T-helper 1 cell treated with Interleukin-12 subunit alpha and Interleukin-12 subunit beta and Interleukin-4 antibody, amounts not matched to agents 30 ng/mL and 1 ng/mL, for 36 hours (primary cell): Measurements from ENCODE around the gene ZKSCAN3. TPM values are rescaled to one million over a fixed set of nuclear protein-coding genes. Genes with fewer than 3 reads are reported as not detected.
"Not testable (repeated sequence)": the region's sequence is repeated elsewhere in the genome, so short reads cannot be mapped to it uniquely, and the experiment has no call there.

Source experiments
- intact Hi-C: fragments of 100-400 bp; cut with micrococcal nuclease; formaldehyde crosslinking; loops from one replicate; pipeline ENCODE4 v1.15.1; 2024
- total RNA-seq: library from RNA; stranded (reverse); gene quantifications from 2 replicates; pipeline ENCODE4 v1.2.3, GENCODE V29; 2022

Gene ZKSCAN3
- 4.2 and 5.0 TPM in 2 replicates for total RNA-seq

DNA sequence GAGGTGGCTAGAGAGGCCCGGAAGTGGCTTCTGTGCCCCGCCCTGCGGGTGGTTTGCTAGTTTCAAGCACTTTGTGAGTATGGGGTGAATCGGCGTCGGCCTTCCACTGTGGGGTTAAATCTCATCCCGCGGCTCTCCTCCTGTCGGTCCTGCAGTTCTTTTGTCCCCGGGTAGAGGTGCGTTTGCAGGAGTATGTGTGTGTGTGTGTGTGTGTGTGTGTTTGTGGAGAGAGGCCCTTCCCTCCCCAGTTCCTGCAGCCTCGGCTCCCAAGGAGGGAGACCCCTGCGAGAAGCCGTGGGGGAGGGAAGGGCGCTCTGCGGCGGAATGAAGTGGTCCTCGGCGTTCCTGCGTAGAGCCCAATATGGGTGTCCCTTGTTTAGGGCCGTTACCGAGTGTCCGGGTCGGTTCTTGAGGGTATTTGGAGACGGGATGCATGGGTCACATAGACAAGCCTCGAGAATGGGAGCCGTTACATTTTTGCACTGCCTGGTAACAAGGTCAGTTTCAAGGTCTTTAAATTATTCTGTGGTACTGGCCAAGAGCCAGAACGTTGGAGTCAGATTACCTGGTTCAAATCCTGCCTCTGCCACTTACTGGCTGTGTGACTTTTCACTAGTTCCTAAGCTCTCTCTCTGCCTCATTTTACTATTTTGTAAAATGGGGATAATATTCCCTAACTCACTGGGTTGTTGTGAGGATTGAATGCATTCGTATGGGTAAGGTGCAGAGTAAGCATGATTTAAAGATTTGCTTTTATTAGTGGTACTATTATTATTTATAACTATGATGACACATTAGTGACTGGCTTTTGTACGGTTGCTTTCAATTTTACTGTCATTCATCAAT is at the start of gene ZKSCAN3:
Gene ZKSCAN3 (plus strand): TSS at position 56 of the 846 bp plus-strand sequence. CDS start 9,640 bp downstream, outside the sequence.
- intact Hi-C loops: loop anchor here (1.0 to 10.0 kb wide), 10 partner anchors 14 to 1185 kb away; partner anchors contain the start of genes ZKSCAN4, ZKSCAN8, ZSCAN12 and ZSCAN23

DNA sequence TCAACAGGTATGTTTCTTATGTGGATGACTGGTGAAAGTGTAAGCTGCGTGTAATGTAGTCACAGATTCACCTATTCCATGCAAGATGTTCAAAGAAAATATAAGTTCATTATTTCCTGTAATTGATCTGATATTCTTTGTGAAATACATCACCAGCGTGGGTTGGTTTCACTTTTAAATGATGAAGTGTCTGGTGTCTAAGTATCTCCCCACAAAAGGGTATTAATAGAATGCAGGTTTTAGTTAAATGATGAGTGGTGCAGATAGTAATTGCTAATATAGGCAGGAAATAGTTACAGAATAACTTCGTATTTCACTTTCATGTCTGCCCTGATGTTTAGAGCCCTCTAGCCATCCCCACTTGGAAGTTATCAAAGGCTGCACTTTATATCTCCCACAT is 46.2 kb upstream of the ZKSCAN3 start:
- intact Hi-C loops: no loop called here

DNA sequence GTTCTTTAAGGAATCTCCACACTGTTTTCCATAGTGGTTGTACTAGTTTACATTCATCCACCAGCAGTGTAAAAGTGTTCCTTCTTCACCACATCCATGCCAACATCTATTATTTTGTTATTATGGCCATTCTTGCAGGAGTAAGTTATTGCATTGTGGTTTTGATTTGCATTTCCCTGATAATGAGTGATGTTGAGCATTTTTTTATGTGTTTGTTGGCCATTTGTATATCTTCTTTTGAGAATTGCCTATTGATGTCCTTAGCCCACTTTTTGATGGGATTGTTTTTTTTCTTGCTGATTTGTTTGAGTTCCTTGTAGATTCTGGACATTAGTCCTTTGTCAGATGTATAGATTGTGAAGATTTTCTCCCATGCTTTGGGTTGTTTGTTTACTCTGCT is 43.4 kb upstream of the ZKSCAN3 start:
- intact Hi-C loops: not testable (repeated sequence)

DNA sequence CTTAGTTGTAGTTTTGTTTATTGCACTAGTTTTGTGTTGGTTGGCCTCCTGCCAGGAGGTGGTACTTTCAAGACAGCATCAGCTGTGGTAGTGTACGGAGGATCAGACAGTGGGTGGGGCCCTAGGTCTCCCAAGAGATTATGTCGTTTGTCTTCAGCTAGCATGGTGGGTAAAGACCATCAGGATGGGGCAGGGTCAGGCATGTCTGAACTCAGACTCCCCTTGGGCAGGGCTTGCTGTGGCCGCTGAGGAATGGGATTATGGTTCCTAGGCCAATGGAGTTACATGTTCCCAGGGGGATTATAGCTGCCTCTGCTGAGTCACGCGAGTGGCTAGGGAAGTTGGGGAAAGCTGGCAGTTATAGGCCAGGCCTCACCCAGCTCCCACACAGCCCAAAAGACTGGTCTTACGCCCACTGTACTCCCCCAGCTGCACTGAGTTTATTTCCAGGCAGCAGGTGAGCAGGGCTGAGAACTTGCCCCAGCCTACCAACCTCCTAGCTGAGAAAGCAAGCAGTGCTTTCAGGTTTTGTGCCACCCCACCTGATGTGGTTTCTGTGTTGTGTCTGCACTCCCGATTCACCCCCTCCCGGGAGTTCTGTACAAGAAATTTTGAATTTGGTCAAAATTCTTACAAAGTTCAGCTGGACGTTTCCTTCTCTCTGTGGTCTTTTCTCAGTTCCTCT is 38.5 kb upstream of the ZKSCAN3 start:
- intact Hi-C loops: no loop called here

DNA sequence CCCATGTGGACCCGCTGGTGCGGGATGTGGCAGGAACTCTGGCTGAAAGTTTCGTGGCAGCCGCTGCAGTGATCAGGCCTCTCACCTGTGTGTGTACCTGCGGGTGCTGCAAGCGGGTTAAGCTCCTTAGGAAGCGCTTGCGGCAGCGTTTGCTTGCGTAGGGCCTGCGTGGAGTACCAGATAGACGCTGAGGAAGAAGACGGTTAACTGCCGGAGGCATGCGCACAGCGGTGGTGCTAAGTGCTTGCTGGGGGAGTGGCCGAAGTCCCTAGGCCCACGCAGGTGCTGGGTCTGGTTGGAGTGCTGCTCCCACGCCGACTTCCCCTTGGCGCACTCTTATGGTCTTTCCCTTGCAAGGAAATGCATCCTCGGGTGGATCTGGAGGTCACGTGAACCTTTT is 36.8 kb upstream of the ZKSCAN3 start:
- intact Hi-C loops: no loop called here

DNA sequence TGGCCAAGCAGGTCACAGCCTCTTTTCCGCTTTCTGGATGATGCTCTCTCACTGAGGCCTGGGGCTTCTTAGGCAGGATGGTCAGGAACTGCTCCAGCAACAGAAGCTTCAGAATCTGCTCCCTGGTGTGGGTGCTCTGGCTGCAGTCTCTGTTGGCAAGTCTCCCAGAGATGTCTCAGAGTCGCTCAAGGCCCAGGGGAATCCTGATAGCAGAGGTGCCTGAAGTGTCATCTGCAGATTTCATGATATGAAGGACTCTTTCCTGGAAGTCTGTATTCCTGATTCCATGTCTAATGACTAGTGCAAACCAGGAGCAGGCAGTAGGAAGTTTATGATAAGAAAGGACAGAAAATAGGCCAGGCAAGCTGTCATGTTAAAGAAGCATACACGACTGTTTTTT is 34.1 kb upstream of the ZKSCAN3 start:
- intact Hi-C loops: no loop called here

DNA sequence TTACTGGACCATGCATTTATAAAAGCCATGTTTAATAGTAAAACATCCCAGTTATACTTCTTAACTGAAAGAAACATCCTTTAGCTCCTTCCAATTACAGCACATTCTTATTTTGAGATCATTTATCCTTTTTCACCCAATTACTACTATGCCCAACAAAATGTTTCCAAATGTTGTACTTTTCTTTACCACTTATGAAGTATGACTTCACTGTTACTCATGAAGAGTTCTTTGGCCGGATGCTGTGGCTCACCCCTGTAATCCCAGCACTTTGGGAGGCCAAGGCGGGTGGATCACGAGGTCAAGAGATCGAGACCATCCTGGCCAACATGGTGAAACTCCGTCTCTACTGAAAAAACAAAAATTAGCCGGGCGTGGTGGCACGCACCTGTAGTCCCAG is 31.9 kb upstream of the ZKSCAN3 start:
- intact Hi-C loops: not testable (repeated sequence)

DNA sequence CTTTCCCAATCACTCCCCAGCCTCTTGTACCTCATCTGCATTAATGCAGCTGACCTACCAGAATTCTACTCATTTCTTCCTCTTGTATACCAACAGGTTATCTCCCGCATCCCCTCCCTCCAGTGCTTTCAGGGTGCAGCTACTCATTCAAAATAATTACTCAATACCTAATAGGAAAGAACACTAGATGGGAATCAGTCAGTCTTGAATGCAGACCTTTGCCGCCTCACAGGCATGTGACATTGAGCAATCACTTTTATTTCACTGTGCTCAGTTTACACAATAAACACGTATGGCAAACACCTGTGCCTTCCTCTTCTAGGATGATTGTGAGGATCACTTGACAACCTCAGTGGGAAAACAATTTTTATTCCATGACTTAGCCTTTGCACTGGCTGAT is 27.1 kb upstream of the ZKSCAN3 start:
- intact Hi-C loops: no loop called here

DNA sequence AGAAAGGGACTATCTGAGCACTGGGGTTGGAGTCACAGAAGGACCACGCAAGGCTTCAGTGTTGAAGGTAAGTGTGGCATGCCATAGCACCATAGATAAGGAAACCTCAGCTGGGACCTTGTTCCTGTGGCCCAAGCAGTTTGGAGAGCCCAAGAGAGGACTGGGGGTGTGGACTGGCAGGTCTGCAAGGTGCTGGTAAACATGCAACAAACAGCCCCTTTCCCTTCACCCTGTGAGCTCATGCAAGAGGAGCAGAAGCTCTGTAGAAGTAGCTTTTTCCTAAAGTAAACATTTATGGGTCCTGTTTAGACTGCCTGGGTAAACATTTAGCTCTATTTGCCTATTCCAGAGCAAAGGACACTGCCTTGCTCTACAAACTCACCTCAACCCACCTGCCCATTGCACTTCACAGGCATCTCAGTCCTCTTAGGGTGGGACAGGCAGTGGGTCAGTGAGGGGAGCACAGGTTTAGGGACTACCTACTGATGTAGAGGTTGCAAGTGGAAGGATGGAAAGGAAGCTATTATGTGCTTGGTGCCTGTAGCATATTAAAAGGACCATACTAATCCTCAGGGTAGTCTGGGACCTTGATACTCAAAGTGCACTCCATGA is 25.8 kb upstream of the ZKSCAN3 start:
- intact Hi-C loops: no loop called here

DNA sequence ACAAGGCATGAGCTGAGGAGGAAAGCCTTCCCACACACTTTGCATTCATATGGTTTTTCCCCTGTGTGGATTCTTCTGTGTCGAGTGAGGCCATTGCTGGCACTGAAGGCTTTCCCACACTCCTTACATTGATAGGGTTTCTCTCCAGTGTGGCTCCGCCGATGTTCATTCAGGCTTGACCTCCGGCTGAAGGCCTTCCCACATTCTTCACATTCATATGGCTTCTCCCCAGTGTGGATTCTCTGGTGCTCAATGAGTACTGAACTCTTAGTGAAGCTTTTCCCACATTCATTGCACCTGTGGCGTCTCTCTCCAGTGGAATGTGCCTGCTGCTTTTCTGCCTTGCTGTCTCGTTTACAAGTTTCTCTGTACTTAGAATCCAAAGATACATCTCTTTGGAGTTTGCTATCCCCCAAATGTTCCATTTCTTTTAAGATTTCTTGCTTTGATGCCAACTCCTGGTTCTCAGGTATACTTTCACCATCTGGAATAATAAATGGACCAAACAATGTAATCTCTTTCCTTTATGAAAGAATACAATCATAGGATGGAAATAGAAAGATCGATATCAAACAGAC is 23.3 kb upstream of the ZKSCAN3 start:
- intact Hi-C loops: no loop called here

DNA sequence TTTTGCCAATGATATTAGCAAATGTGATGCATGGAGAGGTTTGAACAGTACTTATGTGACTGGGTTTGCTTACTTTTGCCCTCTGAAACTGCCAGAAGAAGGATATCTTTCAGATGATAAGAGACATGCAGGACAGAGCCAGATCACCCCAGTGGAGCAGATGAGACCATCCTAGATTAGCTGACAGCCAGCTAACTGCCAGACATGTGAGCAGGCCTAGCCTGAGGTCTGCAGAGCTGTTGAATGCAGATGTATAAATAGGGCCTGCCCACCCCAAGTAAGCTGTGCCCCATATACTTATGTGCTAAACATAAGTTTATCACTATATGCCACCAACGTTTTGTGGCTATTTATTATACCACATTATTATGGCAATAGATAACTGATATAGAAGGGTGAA is 19.7 kb upstream of the ZKSCAN3 start:
- intact Hi-C loops: no loop called here

DNA sequence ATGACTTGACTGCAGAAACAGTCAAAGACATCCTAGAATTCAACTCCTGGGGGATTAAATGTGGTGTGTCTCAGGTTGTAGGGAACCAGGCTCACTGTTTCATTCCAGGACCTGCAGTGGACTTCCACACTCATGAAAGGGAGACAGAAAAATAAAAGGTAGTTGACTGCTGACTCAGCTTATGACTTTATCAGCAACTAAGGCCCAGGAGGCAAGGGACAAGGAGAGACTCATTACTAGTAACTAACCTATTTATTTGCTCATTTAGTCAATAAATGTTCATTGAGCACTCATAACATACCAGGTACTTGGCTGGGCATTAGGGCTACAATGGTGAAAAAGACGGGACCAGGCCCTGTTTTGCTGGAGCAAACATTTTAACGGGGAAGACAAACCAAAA is 16.7 kb upstream of the ZKSCAN3 start:
- intact Hi-C loops: no loop called here

DNA sequence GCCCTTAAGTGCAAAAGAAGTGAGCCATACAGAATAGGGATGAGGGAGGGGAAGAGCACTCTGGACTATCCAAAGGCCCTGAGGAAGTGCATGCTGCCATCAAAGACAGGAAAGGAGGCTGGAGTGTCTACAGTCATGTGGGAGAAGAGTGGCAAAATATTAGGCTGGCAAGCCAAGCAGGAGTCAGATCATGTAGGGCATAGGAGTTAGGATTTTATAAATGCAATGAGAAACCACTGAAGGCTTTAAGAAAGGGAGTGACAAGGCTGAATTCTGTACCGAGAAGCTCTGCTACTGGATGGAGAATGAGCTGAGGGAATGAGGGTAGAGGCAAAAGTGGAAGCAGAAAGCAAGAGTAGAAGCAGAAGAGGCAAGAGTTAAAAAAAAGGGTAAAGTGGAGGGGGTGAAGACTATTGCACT is 16.1 kb upstream of the ZKSCAN3 start:
- intact Hi-C loops: loop anchor here (2.0 kb wide), 1 partner anchor 439 kb away; no protein-coding TSS in a partner anchor

DNA sequence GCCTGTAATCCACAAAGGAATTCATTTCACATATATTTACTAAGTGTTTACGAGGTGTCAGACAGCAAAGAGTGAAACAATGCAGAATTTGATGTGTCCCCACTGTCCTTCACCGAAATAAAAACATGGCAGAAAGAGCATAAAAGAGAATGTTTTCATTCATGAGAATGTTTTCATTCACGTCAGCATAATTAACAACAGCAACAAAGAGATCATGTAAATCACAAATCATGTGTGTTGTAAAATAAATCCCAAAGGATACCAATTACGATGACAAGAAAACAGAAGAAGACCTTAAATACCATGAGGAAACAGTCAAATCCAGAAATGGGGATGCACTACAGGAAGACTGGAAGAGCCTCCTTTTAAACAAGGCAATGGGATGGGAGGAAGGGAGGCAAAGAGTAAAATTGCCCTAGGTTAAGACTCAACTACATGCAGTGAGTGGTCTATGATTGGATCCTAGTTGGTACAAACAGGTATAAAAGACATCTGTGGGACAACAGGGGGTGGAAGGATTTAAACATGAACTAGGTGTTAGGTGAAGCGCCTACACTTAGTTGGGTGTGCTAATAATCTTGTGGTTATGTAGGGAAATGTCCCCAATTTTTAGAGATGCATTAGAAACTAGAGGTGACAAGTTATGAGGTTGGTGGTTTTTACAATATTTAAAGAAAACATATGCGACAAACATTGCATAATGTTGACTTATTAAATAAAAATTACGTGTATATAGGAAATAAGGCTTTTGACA is 15.3 kb upstream of the ZKSCAN3 start:
- intact Hi-C loops: loop anchor here (1.0 to 5.0 kb wide), 6 partner anchors 53 to 862 kb away; partner anchors contain the start of genes PGBD1, ZNF184, ZSCAN12 and ZSCAN23

DNA sequence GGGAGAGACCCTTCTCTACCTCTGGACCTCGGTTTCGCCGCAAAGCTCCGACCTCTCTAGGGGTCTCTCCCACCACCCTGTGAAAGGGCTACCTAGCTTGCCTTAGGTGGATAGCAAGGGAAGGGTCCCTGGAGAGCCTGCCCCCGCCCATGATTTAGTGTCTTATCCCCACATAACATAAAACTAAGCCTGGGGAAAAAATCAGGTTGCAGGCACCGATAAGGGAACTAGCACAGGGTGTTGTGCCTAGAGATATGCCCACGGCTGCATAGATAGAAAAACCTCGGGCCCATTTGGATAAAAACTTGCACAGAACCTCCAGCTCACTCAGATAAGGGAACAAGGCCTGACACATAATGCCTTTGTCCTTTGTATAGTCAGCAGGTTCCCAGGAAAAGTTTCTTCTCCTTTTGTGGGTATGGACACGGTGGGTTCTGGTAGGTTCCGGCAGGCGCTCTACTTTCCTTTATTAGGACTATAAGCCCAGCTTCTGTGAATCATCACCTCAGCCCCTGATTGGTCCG is 14.6 kb upstream of the ZKSCAN3 start:
- intact Hi-C loops: loop anchor here (1.0 to 5.0 kb wide), 6 partner anchors 54 to 863 kb away; partner anchors contain the start of genes PGBD1, ZNF184, ZSCAN12 and ZSCAN23

DNA sequence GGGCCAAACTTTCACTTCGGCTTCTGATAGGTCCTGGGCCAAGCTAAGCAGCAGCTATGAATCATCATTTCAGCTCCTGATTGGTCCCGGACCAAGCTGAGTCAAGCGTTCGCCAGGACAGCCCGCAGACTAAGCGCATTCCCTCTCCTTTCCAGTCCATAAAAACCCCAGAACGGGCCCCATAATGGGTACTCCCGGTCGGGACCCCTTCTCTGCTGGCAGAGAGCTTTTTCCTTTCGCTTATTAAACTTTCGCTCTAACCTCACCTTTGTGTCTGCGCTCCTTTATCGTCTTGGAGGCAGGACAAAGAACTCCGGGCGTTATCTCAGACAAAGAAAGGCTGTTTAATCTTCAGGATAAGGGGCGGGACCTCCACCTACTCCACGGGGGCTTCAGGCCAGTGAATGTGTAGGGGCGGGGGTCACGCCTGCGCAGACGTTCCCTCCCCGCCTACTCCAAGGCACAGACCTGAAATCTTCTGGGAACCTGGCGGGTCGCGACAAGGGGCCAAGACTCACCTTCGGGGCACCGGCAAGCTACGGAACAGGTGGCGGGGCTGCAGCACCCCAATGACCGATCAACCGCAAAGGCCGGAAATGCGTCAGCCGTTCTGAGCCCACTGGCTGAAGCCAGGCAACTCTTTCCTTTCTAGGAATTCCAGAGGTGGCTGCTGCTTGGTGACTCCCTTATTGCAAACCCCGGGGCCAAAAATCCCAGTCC is 14.0 kb upstream of the ZKSCAN3 start, which contains the start of gene ZSCAN31:
Gene ZSCAN31 (minus strand): TSS at position 585 of the 720 bp plus-strand sequence. CDS start 6,465 bp downstream, outside the sequence.
- intact Hi-C loops: loop anchor here (1.0 to 5.0 kb wide), 8 partner anchors 14 to 863 kb away; partner anchors contain the start of genes PGBD1, ZKSCAN3, ZNF184 and ZSCAN12

DNA sequence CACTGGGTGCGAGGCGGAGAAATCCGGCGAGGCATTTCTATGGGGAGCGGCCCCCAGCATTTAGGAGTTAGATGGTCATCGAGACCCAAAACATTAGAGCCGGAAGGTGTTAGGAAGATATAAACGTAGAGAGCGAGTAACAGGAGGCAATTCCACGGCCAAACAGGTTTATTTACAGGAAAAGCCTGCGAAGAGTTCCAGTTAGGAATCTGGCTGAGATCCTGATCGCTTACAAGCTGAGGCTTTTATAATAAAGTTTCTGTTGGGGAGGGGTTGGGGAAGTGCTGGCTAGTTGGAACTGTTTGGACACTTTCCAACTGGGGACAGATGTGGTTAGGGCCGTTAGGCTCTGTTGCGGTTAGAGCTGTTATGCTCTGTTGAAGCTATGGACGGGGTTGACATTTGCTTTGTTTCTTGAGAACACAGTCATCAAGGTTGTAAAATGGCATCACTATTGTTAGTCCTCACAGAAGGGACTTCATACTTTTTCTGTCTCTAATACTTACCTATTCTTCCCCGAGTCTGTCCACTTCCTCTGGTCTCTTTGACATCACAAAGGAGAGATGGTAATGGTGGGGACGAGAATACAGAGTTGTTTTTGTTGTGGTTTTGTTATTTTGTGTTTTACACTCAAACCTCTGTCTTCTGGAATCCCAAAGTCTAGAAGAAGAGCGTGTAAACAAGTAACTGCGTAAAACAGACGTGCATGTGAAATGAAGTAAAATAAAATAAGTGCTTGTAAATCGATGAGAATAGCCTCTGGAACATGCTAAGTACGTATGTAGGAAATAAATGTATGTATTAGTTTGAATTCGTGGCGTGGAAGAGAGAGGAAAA is 13.2 kb upstream of the ZKSCAN3 start:
- intact Hi-C loops: loop anchor here (1.0 to 5.0 kb wide), 4 partner anchors 13 to 864 kb away; partner anchors contain the start of genes ZKSCAN3, ZNF184 and ZSCAN23

DNA sequence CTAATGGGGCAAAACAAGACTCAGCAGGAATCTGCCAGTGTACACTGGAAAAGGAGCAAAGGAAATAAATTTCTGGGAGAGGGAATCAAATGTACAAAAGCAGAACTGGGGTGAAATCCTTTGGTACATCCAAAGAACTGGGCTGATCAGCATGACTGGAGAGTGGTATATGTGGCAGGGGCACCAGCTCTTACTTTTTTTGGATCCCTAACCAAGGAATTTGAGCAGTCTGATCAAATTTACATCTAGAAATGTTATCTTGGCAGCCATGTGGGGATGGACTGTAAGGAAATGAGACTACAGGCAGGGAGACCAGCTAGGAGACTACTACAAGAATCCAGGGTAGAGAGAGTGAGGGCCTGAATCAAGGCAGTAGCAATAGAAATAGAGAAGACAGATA is 12.6 kb upstream of the ZKSCAN3 start:
- intact Hi-C loops: loop anchor here (5.0 kb wide), 2 partner anchors 105 to 865 kb away; partner anchors contain the start of genes ZNF184 and ZSCAN23
